GM23248 (cell line): ENCODE results near the gene ROS1.

ENCODE experiments used
- EZH2 ChIP-seq: fragments of 200-600 bp; sonication (generic); IDR thresholded peaks from 2 replicates; pipeline ENCODE4 v1.6.1; 2018; ENCODE audit warnings: antibody characterized with exemption, mild to moderate bottlenecking; ENCODE audit not compliant: insufficient read depth, poor library complexity, severe bottlenecking
- EZH2phosphoT487 ChIP-seq: fragments of 200-600 bp; sonication (generic); IDR thresholded peaks from 2 replicates; pipeline ENCODE4 v1.6.1; 2018; ENCODE audit warnings: antibody characterized with exemption, moderate library complexity, mild to moderate bottlenecking, low read depth; ENCODE audit not compliant: insufficient read depth

DNA sequence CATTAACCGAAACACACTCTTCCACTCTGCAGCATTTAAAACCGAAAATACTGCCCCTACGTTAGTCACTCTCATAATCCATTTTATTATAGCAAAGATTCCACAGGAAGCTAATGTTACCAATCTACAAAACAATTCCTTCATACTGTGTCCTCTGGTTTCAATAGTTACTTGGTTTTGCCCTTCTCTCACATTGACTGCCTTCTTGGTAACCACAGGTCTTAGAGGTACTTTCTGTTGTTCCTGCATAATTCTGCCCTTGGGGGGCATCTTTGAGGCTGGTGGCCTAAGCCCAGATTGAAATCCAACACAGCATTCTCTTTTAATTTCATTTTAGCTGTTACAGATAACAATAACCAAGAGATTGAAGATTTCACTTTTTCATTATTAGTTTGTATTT is 46.9 kb upstream of the ROS1 start:
- no peak for TF ChIP-seq EZH2
- TF ChIP-seq EZH2phosphoT487 = no peak
